ENCODE results near the gene ZNF566. TPM values are rescaled to one million over a fixed set of nuclear protein-coding genes. Genes with fewer than 3 reads are reported as not detected.

ZNF566 gene
- total and polyA plus RNA-seq, 4 donors = 2.3 to 21.9 (median 8.4) TPM

DNA sequence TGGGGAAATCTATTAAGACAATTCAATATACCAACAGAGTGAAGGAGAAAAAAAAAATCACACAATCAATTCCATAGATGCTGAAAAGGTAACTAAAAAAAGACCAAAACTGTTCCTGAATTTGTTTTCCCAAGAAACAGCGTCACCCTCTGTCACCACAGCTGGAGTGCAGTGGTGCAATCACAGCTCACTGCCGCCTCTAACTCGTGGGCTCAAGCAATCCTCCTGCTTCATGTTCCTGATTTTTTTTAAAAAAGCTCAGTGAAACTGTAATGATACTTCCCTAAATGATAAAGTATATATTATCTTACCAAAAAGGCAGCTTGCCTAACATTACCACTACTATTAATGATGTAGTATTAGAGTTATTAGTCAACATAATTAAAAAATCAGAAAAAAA, 90.8 kb downstream of the ZNF566 start:
- H3K9me3 ChIP-seq (ENCODE audit: control insufficient read depth in 4 of 4, insufficient read depth in 3 of 4, low read length in 3 of 4) = peaks cover 8 to 27% (median 20%) of the 10 kb centered on the region in 4 donors
- no peak overlapping the region for H3K4me3 ChIP-seq
- TF ChIP-seq, protein P1, sequence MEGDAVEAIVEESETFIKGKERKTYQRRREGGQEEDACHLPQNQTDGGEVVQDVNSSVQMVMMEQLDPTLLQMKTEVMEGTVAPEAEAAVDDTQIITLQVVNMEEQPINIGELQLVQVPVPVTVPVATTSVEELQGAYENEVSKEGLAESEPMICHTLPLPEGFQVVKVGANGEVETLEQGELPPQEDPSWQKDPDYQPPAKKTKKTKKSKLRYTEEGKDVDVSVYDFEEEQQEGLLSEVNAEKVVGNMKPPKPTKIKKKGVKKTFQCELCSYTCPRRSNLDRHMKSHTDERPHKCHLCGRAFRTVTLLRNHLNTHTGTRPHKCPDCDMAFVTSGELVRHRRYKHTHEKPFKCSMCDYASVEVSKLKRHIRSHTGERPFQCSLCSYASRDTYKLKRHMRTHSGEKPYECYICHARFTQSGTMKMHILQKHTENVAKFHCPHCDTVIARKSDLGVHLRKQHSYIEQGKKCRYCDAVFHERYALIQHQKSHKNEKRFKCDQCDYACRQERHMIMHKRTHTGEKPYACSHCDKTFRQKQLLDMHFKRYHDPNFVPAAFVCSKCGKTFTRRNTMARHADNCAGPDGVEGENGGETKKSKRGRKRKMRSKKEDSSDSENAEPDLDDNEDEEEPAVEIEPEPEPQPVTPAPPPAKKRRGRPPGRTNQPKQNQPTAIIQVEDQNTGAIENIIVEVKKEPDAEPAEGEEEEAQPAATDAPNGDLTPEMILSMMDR (IDR thresholded peaks at IDR 0.05; ENCODE audit: control extremely low read depth, extremely low read depth) = no peak
- no peaks in the 10 kb centered on the region for H3K27me3 ChIP-seq (ENCODE audit: control insufficient read depth in 3 of 3, insufficient read depth in 3 of 3, low read length in 2 of 3)
- no peak for ATAC-seq (ENCODE audit: insufficient read depth, low FRiP score)
- peaks cover 7 to 71% (median 40%) of the 10 kb centered on the region in 4 donors for H3K36me3 ChIP-seq (ENCODE audit: control insufficient read depth in 4 of 4, insufficient read depth in 4 of 4, low read length in 4 of 4)
- no peak for DNase-seq
- H3K27ac ChIP-seq (ENCODE audit: low read depth in 1 of 2, low read length in 1 of 2) = no peak overlapping the region
- no peaks in the 10 kb centered on the region for H3K4me1 ChIP-seq (ENCODE audit: control insufficient read depth in 5 of 5, insufficient read depth in 5 of 5, low read length in 5 of 5)
- no peak overlapping the region for H3K9ac ChIP-seq (ENCODE audit: insufficient read depth in 1 of 2, low read length in 2 of 2)
- WGBS, 2 donors = 47 to 76% methylated on average over 3 of the region's 3 CpGs

Other genes starting within 250 kb of the ZNF566 start
- 10 to 100 TPM in 1 of 2 donors, 1 to 10 TPM in 1; 3.8 to 15.5 TPM for gene ZFP14, start 110.4 kb downstream of the ZNF566 start, total RNA-seq
- 1 to 10 TPM in 1 of 2 donors, under 1 TPM in 1; 0.95 to 1.6 TPM for gene ZFP14, start 110.4 kb downstream of the ZNF566 start, polyA plus RNA-seq
- gene ZFP82, start 70.9 kb downstream of the ZNF566 start, total RNA-seq = 10 to 100 TPM in 1 of 2 donors, 1 to 10 TPM in 1; 3.9 to 11.5 TPM
- gene ZFP82, start 70.9 kb downstream of the ZNF566 start, polyA plus RNA-seq = 1 to 10 TPM; 1.5 to 2.1 TPM
- gene ZNF260, start 38.7 kb upstream of the ZNF566 start, total RNA-seq = 10 to 100 TPM in 1 of 2 donors, 1 to 10 TPM in 1; 9.6 to 28.3 TPM
- 1 to 10 TPM; 3.0 to 3.1 TPM for gene ZNF260, start 38.7 kb upstream of the ZNF566 start, polyA plus RNA-seq
- 10 to 100 TPM in 1 of 2 donors, 1 to 10 TPM in 1; 7.1 to 26.4 TPM for gene ZNF529, start 83.7 kb upstream of the ZNF566 start, total RNA-seq
- gene ZNF529, start 83.7 kb upstream of the ZNF566 start, polyA plus RNA-seq = 1 to 10 TPM; 2.5 to 6.1 TPM
- 10 to 100 TPM in 1 of 2 donors, 1 to 10 TPM in 1; 6.7 to 16.9 TPM for gene ZNF382, start 115.8 kb upstream of the ZNF566 start, total RNA-seq
- gene ZNF382, start 115.8 kb upstream of the ZNF566 start, polyA plus RNA-seq = 1 to 10 TPM in 1 of 2 donors, under 1 TPM in 1; 0.93 to 1.2 TPM
- 10 to 100 TPM in 1 of 2 donors, 1 to 10 TPM in 1; 8.7 to 15.3 TPM for gene ZNF461, start 177.3 kb upstream of the ZNF566 start, total RNA-seq
- 1 to 10 TPM; 2.0 to 3.8 TPM for gene ZNF461, start 177.3 kb upstream of the ZNF566 start, polyA plus RNA-seq
- gene ZNF567, start 198.1 kb upstream of the ZNF566 start, total RNA-seq = 10 to 100 TPM in 1 of 2 donors, 1 to 10 TPM in 1; 3.9 to 12.3 TPM
- 1 to 10 TPM; 2.3 to 2.4 TPM for gene ZNF567, start 198.1 kb upstream of the ZNF566 start, polyA plus RNA-seq